HPDE6-E6E7 (cell line): ENCODE data around the gene C7orf57.
A peak's percentile ranks its signal among the peaks of the same experiment; 100 is the strongest.
"Not testable (repeated sequence)": the region's sequence is repeated elsewhere in the genome, so short reads cannot be mapped to it uniquely, and the experiment has no call there.

Source experiments
- DNase-seq: peaks from one replicate; pipeline ENCODE4 v3.0.0; 2011; ENCODE audit warnings: missing footprints; ENCODE audit errors: extremely low spot score

The C7orf57 gene

GRCh38 chr7:48035967-48036478, 680 bp downstream of the C7orf57 start:
- DNase-seq = no peak

DNA sequence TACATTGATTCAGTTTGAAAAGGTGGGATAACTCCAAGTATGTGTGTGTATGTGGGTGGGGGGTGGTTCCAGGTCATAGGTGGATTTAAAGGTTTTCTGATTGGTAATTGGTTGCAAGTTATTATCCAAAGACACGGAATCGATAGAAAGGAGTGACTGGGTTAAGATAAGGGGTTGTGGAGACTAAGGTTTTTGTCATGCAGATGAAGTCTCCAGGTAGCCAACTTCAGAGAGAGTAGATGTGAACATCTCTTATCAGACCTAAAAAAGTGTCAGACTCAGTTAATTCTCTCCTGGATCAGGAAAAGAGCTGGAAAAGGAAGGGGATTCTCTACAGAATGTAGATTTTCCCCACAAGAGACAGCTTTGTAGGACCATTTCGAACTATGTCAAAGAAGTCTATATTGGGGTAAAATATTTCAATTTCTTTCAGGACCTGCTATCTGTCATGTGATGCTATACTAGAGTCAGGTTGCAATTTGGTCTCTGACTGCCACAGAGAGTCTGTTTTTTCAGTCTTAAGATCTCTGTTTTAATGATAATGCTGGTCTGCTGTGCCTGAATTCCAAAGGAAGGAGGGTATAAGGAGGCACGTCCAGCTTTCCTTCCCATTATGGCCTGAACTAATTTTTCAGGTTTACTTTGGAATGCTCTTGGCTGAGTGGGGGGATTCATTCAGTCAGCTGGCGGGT, 3.6 kb downstream of the C7orf57 start:
- no peak for DNase-seq

DNA sequence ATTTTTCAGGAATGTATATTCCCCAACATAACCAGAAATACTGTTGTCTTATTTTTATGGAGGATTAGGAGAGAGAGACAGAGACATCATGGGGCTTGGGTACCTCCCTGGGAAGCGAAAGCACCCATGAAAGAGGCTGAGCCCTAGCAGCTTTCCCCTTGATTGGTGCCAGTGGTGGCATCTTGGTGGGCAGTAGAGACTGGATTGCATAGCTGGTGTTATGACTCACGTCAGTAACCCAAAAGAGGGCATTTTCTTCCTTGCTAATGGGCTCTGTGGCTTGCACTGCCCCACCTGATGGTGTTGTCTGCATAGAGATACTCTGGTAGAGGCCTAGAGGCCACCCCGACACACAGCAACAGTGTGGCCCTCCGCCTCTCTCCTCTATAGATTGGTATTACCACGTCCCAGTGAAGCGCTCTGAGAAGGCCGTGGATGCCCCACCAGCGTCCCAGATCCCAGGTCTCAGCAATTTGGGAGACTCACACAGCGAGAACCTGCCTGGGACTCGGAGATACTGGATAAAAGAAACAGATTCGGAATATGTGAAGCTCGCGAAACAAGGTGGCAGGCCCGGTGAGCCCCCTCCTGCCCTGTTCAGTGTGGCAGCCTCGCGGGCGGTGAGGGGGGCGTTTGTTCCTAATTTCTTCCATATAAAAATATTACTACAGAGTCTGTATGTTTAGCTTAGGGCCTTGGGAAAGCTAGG, 5.8 kb downstream of the C7orf57 start:
- DNase-seq = no peak

GRCh38 chr7:48041653-48041970, 6.3 kb downstream of the C7orf57 start:
- DNase-seq = no peak

DNA sequence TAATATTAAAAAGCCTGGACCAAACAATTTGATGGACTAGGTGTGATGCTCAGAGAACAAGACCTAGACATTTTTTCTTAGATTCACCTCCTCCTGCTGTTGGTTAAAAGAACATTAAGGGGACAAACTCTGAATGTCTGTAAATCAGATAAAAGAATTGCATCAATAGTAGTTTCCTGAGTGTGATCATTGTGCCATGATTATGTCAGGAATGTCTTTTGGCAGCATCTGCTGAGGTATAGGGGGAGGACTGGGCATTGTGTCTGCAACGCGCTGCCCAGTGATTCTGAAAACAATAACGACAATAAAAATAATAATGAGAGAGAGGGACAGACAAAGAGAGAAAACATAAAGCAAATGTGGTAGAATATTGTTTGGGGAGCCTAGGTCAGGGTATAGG, 6.9 kb downstream of the C7orf57 start:
- DNase-seq = no peak

DNA sequence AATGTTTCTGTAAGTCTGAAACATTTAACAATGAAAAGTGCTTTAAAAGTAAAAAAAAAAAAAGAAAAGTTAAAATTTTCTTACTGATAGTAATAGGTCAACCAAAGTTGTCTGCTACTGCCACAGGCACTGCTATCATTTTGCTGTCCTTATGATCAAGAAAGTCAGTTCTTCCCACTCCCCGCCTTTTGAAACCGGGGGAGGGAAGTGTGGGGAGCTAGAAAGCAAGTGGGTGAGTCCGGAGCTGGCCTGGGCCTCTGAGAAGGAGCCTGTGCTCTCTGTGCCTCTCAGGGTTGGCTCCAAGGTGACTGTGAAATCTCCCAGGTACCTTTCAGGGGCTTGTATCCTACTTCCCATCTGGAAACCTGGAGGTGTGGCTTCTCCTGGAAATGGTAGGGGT, 7.3 kb downstream of the C7orf57 start:
- no peak for DNase-seq

DNA sequence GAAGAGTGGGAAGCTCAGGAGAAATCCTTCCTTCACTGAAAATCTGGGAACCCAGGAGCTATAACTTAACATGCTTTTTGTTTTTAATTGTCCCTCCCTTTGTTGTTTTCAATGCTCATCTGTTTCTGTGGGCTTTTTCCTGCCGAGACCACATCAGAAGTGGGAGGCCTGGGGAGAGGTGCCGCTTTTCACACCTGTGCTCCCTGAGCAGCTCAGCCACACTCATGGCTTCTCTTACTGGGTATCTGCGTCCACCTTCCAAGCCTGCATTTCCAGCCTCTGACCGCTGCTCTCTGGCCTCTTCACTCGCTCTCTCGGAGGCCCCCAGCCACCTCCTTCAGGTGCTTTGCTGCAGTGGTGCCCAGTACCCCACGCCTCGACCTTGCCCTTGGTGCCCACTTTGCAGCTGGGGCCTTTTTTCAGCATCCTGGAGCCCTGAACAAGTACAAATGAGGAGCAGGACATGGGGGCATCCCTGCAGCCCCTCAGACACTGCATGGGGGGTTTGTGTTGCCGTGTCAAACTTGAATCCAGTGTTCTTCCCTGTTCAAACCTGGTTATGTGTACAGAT, 9.9 kb downstream of the C7orf57 start:
- DNase-seq = no peak

- no peak for DNase-seq
These were observed 11.1 kb downstream of the C7orf57 start for GRCh38 chr7:48046458-48046857.

GRCh38 chr7:48048113-48048512, 12.8 kb downstream of the C7orf57 start:
- DNase-seq = peak; percentile 50

DNA sequence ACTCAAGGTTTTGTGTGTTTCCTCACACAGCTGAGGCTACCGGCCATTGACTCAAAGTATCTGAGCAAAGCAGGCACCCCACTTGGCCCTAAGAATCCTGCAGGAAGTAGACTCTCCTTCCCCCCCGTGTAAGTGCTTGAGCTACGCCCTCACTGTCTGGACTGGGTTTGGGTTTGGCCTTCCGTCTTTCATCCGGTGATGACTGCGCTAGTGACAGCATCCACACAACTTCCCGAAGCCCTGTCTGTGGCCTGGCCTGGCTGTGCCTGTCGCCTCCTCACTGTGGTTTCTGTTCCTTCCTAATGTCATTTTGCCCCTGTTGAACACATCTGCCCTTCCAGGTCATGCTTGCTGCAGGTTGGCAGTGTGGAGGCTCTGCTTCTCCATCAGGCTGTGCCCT, 14.5 kb downstream of the C7orf57 start:
- no peak for DNase-seq

GRCh38 chr7:48052748-48053147, 17.4 kb downstream of the C7orf57 start:
- no peak for DNase-seq

DNA sequence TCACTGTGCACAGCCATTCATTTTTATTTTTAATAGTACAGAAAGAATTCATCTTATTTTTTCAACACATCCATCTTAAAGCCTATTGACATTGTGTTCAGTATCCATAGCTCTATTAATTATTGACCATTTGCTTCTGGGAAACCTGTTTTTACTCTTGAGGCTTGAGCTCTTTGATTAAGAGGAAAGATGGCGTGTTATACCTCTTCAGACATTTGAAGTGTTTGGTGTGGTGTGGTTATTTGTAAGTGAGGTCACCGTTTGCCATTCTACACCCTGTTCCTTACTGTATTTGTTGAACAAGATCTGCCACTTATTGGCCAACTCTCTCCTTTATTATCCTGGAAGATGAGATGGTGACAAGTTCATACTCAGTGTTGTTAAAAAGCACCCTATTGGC, 18.4 kb downstream of the C7orf57 start:
- DNase-seq = no peak

- DNase-seq = no peak
These were observed 23.6 kb downstream of the C7orf57 start for GRCh38 chr7:48058990-48059389.

- DNase-seq = no peak
These were observed 24.4 kb downstream of the C7orf57 start for GRCh38 chr7:48059706-48060105.

GRCh38 chr7:48063985-48064384, 28.6 kb downstream of the C7orf57 start:
- no peak for DNase-seq

DNA sequence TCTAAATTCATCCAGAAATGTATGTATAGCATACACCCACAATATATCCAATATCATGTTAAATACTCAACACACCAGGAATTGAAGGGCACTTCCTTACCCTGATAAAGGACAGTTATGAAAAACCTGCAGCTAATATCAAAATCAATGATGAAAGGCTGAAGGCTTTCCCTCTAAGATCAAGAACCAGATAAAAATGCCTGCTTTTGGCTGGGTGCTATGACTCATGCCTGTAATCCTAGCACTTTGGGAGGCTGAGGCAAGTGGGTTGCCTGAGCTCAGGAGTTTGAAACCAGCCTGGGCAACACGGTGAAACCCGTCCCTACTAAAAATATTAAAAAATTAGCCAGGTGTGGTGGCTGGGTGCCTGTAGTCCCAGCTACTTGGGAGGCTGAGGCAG, 32.1 kb downstream of the C7orf57 start:
- DNase-seq = no peak

DNA sequence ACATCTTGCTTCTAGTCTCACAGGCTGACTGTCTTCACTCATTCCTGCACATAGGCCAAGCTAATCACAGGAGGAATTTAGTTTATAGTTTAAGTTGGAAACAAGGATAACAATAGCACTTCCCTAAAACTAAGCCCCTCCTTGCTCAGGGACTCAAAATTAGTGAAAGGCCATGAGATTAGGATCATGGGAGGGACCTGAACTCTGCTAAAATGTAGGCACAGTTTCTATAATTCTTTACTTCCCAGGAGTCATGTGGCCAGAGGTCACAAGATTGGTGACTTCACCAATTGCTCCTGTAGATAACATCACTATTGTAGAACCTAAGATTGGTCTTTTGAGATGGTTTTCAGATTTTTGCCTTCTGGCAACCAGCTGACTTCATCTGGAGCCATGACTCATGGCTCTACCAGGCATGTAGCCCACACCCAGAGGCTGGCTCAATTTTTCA, 38.9 kb downstream of the C7orf57 start:
- no peak for DNase-seq

DNA sequence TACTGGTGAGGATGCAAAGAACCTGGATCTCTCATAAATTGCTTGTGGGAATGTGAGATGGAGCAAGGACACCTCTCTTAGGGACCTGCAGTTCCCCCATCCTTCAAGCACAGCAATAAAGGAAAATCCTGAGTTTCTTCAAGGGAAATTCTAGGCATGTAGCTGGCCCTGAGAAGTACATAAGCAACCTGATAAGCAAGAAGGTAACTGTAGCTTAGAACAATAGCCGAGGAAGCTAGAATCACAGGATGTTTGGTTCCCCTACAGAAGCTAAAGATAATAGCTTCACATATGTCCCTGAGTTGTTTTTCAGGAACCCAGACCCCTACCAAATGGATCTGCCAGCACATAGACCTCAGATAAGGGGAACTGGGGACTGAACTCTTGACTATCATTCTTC, 42.1 kb downstream of the C7orf57 start:
- no peak for DNase-seq

DNA sequence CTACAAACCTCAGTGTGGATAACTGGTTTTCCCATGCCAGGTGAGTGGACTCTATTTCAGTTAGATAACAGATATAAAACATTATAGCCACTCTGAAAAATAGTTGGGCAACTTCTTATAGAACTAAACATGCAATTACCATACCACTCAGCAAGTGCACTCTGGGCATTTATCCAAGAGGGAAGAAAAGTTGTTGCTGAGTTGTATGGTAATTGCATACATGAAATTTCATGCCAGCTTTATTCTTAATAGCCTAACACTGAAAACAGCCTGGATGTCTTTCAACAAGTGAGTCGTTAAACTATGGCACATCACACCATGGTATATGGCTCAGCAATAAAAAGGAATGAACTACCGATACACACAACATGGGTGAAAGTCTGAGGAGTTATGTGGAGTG, 43.1 kb downstream of the C7orf57 start:
- DNase-seq = no peak

DNA sequence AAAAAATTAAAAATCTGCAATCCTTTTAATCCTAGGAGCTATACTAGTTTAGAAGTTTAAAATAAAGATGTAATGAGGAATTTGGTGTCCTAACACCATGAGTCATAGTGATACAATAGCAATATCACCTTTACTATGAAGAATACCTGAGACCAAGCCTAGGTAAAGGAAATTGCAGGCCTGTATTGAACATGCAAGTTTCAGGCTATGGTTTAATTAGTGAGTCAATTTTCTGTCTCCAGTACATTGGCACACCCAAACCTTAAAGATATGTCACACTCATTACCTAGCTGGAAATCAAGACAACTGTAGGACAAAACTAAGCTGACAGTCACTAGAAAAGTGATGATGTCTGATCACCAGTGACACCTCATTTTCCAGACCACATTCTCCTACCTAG, 47.0 kb downstream of the C7orf57 start:
- DNase-seq = not testable (repeated sequence)

- no peak for DNase-seq
These were observed 47.9 kb downstream of the C7orf57 start for GRCh38 chr7:48083114-48083830.

- DNase-seq = peak; percentile 79
These were observed 49.5 kb downstream of the C7orf57 start for GRCh38 chr7:48084727-48085432.
